HG03060 (cell line): ENCODE results near the gene FAM240A.

Experiments
- ATAC-seq: cut with Tn5 transposase; IDR thresholded peaks from one replicate; pipeline ENCODE4 v1.9.1; 2021; ENCODE audit warnings: low read depth, moderate number of reproducible peaks; ENCODE audit not compliant: unreplicated experiment

FAM240A gene

GRCh38 chr3:46670891-46671427 lies 58.6 kb downstream of the FAM240A start:
- ATAC-seq = no peak

GRCh38 chr3:46671541-46672348 lies 59.4 kb downstream of the FAM240A start:
- ATAC-seq = no peak

GRCh38 chr3:46672349-46672695 lies 60.0 kb downstream of the FAM240A start:
- ATAC-seq = no peak

- ATAC-seq = no peak
Observed at GRCh38 chr3:46673151-46674030, 61.1 kb downstream of the FAM240A start.

GRCh38 chr3:46674031-46674845 lies 61.9 kb downstream of the FAM240A start:
- no peak for ATAC-seq

- no peak for ATAC-seq
Observed at GRCh38 chr3:46675426-46675825, 63.1 kb downstream of the FAM240A start.
